ENCODE results near the gene LPIN3. TPM values are rescaled to one million over a fixed set of nuclear protein-coding genes. Genes with fewer than 3 reads are reported as not detected.

The LPIN3 gene
- total and polyA plus RNA-seq, 12 donors, result 11.1 to 45.5 (median 18.2) TPM

DNA sequence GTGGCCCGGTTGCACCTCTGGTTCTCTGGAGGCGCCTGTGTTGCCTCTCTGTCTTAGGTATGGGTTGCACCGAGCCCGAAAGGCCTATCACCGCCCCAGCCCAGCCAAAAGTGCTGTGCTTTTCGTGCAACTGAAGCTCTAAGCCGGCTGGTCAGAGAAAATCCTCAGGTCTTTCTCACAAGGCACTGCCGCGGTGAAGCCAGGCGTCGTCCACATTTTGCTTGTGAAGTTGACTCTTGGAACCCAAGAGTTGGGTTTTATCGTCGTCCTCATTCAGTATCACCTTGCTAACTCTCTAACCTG lies 26.7 kb downstream of the LPIN3 start:
- Histone ChIP-seq H3K36me3 (no peaks in the 10 kb centered on the region), H3K27me3 (peaks cover 0 to 47% (median 27%) of the 10 kb centered on the region in 7 donors), H3K4me3 (peak overlapping the region in 4 of 10 donors; percentile 40 to 60 (median 53)), H3K27ac (peak overlapping the region in 3 of 10 donors; percentile 62 to 76 (median 64)), H3K9me3 (peaks cover 0 to 8% (median 0%) of the 10 kb centered on the region in 11 donors), H3K4me1 (peaks cover 4 to 18% (median 9%) of the 10 kb centered on the region in 9 donors)
- TF ChIP-seq, protein P1, sequence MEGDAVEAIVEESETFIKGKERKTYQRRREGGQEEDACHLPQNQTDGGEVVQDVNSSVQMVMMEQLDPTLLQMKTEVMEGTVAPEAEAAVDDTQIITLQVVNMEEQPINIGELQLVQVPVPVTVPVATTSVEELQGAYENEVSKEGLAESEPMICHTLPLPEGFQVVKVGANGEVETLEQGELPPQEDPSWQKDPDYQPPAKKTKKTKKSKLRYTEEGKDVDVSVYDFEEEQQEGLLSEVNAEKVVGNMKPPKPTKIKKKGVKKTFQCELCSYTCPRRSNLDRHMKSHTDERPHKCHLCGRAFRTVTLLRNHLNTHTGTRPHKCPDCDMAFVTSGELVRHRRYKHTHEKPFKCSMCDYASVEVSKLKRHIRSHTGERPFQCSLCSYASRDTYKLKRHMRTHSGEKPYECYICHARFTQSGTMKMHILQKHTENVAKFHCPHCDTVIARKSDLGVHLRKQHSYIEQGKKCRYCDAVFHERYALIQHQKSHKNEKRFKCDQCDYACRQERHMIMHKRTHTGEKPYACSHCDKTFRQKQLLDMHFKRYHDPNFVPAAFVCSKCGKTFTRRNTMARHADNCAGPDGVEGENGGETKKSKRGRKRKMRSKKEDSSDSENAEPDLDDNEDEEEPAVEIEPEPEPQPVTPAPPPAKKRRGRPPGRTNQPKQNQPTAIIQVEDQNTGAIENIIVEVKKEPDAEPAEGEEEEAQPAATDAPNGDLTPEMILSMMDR (IDR thresholded peaks at IDR 0.05), result no peak
- intact Hi-C loops (cut with DNase I), result no loop called here
- WGBS, 2 donors, result 69 to 73% methylated on average over 13 of the region's 13 CpGs
- no peak for DNase-seq
- no peak for ATAC-seq

DNA sequence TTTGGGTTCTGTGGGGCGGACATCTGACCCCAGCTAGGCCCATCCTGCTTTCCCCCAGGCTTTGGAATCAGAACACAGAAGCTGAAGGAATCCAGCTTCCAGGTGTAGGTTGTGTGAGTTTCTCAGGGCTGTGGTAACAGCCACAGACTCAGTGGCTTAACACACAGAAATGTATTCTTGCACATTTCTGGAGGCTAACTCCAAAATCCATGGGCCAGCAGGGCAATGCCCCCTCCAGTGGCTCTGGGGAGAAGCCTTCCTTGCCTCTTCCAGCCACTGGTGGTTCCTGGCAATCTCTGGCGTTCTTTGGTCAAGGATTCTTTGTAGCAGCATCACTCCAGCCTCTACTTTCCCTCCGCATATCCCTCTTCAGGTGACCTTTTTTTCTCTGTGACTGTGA lies 27.3 kb downstream of the LPIN3 start:
- H3K4me1 ChIP-seq, result peaks cover 4 to 15% (median 6%) of the 10 kb centered on the region in 9 donors
- intact Hi-C loops (cut with DNase I), result no loop called here
- ATAC-seq, result no peak
- H3K36me3 ChIP-seq, result no peaks in the 10 kb centered on the region
- no peak overlapping the region for H3K4me3 ChIP-seq
- no peak for DNase-seq
- H3K9me3 ChIP-seq, result peaks cover 0 to 8% (median 0%) of the 10 kb centered on the region in 11 donors
- H3K27me3 ChIP-seq, result peaks cover 0 to 47% (median 27%) of the 10 kb centered on the region in 7 donors
- TF ChIP-seq, protein P1 (IDR thresholded peaks at IDR 0.05), result no peak
- WGBS, 2 donors, result 94 to 99% methylated on average over 3 of the region's 3 CpGs
- H3K27ac ChIP-seq, result no peak overlapping the region

DNA sequence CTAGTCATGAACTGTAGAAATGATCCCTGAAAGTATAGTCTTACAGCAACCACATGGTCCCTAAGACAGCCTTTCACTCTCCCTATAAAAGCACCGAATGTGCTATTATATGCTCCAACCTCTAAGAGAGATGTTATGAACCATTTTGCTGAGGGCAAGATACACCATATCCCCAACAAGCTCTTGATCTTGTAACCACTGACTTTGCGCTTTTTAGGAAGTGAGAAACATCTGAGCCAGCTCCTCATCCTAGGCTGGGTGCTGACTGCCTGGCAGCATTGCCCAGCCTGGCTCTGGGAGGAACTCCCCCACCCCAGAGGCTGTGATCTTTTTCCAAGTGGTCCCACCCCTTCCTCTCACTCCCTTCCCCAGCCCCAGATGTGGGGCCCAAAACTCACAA lies 29.1 kb downstream of the LPIN3 start:
- no peak for ATAC-seq
- Histone ChIP-seq H3K4me3 (no peak overlapping the region), H3K9me3 (peaks cover 0 to 8% (median 0%) of the 10 kb centered on the region in 11 donors), H3K27ac (no peak overlapping the region), H3K27me3 (peaks cover 0 to 41% (median 21%) of the 10 kb centered on the region in 7 donors), H3K36me3 (no peaks in the 10 kb centered on the region), H3K4me1 (peaks cover 4 to 15% (median 6%) of the 10 kb centered on the region in 9 donors)
- DNase-seq, result no peak
- intact Hi-C loops (cut with DNase I), result no loop called here
- 79 to 83% methylated on average over 2 of the region's 2 CpGs for WGBS, 2 donors
- TF ChIP-seq, protein P1 (IDR thresholded peaks at IDR 0.05), result no peak

DNA sequence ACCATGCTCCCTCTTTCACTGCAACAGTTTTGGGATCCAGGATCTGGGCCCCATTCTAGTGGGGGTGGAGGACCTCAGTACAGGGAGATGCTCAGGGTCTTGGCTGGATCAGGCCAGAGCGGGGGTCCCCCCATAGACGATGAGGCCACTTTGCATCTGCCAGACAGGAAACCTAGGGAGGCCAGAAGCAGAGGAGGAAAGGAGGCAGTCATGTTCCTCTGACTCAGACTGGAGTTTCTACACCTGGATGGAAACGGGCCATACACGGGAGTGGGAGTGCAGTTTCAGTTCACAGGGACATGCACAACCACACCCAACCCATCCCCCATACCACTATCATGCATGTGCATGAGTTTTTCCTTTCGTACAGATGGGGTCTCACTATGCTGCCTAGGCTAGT lies 29.6 kb downstream of the LPIN3 start:
- peaks cover 0 to 8% (median 0%) of the 10 kb centered on the region in 11 donors for H3K9me3 ChIP-seq
- 79 to 87% methylated on average over 5 of the region's 5 CpGs for WGBS, 2 donors
- no peaks in the 10 kb centered on the region for H3K36me3 ChIP-seq
- no peak overlapping the region for H3K27ac ChIP-seq
- intact Hi-C loops (cut with DNase I), result no loop called here
- no peak for ATAC-seq
- TF ChIP-seq, protein P1 (IDR thresholded peaks at IDR 0.05), result no peak
- H3K27me3 ChIP-seq, result peaks cover 0 to 36% (median 16%) of the 10 kb centered on the region in 7 donors
- DNase-seq, result no peak
- H3K4me3 ChIP-seq, result no peak overlapping the region
- peaks cover 4 to 14% (median 6%) of the 10 kb centered on the region in 9 donors for H3K4me1 ChIP-seq
